ENCODE results near the gene MRPS21. TPM values are rescaled to one million over a fixed set of nuclear protein-coding genes. Genes with fewer than 3 reads are reported as not detected.

The MRPS21 gene
- total RNA-seq, 2 donors from 2014 or later: 45.5 to 45.9 TPM

GRCh38 chr1:150267896-150268295 is 25.8 kb upstream of the MRPS21 start:
- Histone ChIP-seq H3K4me1 (peaks cover 0 to 36% of the 10 kb centered on the region in 2 donors), H3K27ac (peak overlapping the region; percentile 97 to 99), H3K27me3 (no peaks in the 10 kb centered on the region), H3K36me3 (peaks cover 35% of the 10 kb centered on the region), H3K4me3 (peak overlapping the region; percentile 98), H3K9me3 (no peaks in the 10 kb centered on the region)
- no peak for DNase-seq (ENCODE audit: low spot score)
- no peak for TF ChIP-seq CTCF (IDR thresholded peaks at IDR 0.05)

- Histone ChIP-seq H3K4me3 (peak overlapping the region; percentile 98), H3K36me3 (peaks cover 35% of the 10 kb centered on the region)
These were observed 25.3 kb upstream of the MRPS21 start for GRCh38 chr1:150268340-150268704.

GRCh38 chr1:150268705-150269403 is 24.8 kb upstream of the MRPS21 start, which contains the start of gene APH1A:
Gene APH1A, minus strand, starts transcription at chr1:150269016. Its CDS starts 206 bp downstream, at chr1:150268810.
- H3K27me3 ChIP-seq: no peaks in the 10 kb centered on the region
- DNase-seq (ENCODE audit: low spot score): peak; percentile 98
- H3K9me3 ChIP-seq: no peaks in the 10 kb centered on the region
- H3K36me3 ChIP-seq: peaks cover 35% of the 10 kb centered on the region
- H3K27ac ChIP-seq: peak within 1 kb of the TSS; percentile 97 to 99
- peaks cover 0 to 45% of the 10 kb centered on the region in 2 donors for H3K4me1 ChIP-seq
- no peak for TF ChIP-seq CTCF (IDR thresholded peaks at IDR 0.05)
- H3K4me3 ChIP-seq: peak within 1 kb of the TSS; percentile 98

More at GRCh38 chr1:150268340-150268704, 25.3 kb upstream of the MRPS21 start:
- no peaks in the 10 kb centered on the region for H3K9me3 ChIP-seq
- no peak for DNase-seq (ENCODE audit: low spot score)
- no peaks in the 10 kb centered on the region for H3K27me3 ChIP-seq
- TF ChIP-seq CTCF (IDR thresholded peaks at IDR 0.05): no peak
- peak overlapping the region; percentile 97 to 99 for H3K27ac ChIP-seq
- H3K4me1 ChIP-seq: peaks cover 0 to 40% of the 10 kb centered on the region in 2 donors

GRCh38 chr1:150269451-150269850 is 24.2 kb upstream of the MRPS21 start:
- Histone ChIP-seq H3K9me3 (no peaks in the 10 kb centered on the region), H3K4me3 (peak overlapping the region; percentile 98), H3K27me3 (no peaks in the 10 kb centered on the region), H3K36me3 (peaks cover 30% of the 10 kb centered on the region), H3K4me1 (peaks cover 0 to 47% of the 10 kb centered on the region in 2 donors), H3K27ac (peak overlapping the region; percentile 97 to 99)
- DNase-seq (ENCODE audit: low spot score): no peak
- no peak for TF ChIP-seq CTCF (IDR thresholded peaks at IDR 0.05)

GRCh38 chr1:150271291-150271959 is 22.2 kb upstream of the MRPS21 start:
- peaks cover 10% of the 10 kb centered on the region for H3K36me3 ChIP-seq
- H3K27ac ChIP-seq: peak overlapping the region; percentile 57 to 65
- H3K4me3 ChIP-seq: no peak overlapping the region
- H3K27me3 ChIP-seq: no peaks in the 10 kb centered on the region
- H3K4me1 ChIP-seq: peaks cover 0 to 47% of the 10 kb centered on the region in 2 donors
- DNase-seq (ENCODE audit: low spot score): no peak
- H3K9me3 ChIP-seq: no peaks in the 10 kb centered on the region
- no peak for TF ChIP-seq CTCF (IDR thresholded peaks at IDR 0.05)

Measured in right atrium auricular region (tissue), 2 donors.